Eye (tissue), 1 donor: ENCODE results near the gene RIPOR3.
"Not testable (repeated sequence)": the region's sequence is repeated elsewhere in the genome, so short reads cannot be mapped to it uniquely, and the experiment has no call there.

Source experiments
- DNase-seq: peaks from one replicate; pipeline ENCODE4 v3.0.0-alpha.2; 2015

Gene RIPOR3

GRCh38 chr20:50601511-50602431 is 89.6 kb downstream of the RIPOR3 start:
- no peak for DNase-seq

DNA sequence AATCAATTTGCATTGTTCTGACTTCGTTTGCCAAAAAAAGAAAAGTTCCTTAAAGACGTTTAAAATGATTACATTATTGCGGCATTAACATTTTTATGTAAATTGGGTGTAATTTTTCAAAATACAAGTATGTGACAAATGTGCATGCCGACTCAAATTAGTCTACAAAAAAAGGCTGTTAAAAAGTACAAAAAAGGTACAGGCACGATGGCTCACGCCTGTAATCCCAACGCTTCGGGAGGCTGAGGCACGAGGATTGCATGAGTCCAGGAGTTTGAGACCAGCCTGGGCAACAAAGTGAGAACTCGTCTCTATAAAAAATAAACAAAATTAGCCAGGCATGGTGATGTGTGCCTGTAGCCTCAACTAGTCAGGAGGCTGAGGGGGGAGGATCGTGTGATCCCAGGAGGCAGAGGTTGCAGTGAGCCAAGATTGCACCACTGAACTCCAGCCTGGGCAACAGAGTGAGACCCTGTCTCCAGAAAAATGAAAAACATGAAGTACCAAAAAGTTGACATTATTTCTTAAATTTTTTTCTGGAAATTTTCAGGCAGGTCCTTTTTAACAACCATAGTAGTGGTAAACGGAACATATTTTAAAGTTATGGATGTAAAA is 91.0 kb downstream of the RIPOR3 start:
- peak; percentile 12 for DNase-seq

GRCh38 chr20:50598768-50599167 is 92.6 kb downstream of the RIPOR3 start:
- DNase-seq = not testable (repeated sequence)

DNA sequence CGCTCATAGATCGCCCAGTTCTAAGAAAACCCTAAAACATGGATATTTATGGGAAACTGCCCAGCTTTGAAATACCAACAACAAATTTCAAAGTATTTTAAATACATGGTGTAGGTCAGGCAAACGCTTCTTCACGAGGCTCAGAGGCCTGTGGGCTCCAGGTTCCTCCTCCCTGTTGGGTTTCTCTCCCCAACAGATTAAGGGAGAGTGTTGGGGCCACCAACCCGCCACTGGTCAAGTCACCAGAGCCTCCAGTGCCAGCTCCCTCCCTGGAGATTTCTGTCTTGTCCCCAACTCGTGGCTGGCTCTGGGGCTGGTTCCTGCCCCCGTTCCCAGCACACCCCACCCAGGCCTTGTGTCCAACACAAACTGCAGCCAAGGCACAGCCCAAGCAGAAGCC is 93.3 kb downstream of the RIPOR3 start:
- DNase-seq = no peak

DNA sequence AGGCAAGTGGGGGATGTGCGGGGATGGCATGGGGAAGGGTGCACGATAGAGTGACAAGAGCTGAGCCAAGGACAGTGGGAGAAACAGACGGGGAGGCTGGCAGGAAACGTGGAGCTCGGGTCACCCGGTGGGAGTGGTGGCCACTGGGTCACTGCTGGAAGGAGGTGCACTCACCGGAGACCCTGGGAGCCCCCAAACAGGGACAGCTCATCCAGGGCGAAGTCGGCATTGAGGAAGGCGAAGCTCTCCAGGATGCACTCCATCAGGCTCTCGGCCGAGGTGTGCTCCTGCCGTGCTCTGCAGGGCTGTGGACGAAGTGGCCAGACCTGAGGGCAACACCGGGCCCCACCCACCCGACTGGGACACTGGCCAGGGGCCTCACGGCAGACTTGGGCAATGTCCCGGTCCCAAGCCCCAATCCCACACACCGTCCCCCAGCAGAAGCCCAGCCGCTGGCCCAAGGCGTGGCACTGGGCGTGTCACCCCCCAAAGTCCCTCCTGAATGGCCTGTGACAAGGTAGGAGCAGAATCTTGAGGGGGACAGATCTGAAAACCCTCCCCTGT is 93.9 kb downstream of the RIPOR3 start:
- no peak for DNase-seq

- DNase-seq = no peak
These were observed 94.7 kb downstream of the RIPOR3 start for GRCh38 chr20:50596694-50597021.

DNA sequence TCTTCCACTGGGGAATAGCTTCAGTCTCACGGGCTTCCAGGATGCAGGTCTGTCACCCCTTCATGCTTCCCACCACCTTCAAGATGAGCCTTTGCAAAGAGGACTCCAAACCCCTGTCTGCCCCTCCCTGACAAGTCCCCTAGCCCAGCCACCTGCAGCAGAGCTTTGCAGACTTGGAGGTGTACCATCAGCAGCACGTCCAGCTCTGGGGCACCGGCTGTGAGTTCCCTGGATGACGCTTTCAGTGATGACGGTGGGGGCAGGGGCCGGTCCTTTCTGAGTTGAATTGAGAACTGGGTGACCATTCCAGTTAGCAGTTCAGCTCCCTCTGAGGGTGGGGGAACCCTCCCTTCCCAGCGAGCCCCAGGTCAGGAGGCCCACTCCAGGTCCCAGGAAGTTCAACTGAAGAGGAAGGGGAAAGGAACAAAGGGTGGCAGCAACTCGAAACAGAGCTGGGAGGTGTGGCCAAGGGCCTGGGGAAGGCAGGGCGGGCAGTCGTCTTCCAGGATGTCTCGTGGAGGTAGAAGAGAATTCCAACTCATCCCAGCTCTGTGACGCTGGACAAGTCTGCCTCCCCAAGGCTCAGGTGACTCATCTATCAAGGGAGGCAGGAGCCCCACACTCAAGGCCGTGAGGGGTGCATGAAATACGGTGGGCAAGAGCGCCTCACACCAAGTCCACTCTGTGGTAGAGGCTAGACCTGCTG is 95.2 kb downstream of the RIPOR3 start:
- peak; percentile 15 for DNase-seq

DNA sequence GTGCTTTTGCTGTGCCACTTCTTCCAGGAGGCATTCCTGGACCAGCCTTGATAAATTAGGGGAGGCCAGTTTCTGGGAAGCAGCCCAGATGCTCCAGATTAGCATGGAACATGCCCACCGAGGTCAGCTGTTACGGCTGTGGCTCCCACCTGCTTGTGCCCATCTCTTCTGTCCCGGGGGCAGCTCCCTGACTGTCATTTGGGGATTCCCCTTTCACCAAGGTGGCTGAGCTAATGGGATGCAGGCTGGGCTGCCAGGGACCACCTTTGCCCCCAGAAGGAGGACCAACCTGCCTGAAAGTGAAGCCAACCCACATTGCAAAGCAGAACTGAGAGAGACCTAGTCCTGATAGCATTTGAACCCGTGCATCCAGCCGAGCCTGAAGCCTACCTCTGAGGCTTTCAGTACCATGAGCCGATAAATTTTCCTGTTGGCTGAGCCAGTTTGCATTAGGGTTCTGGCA is 95.9 kb downstream of the RIPOR3 start:
- no peak for DNase-seq

GRCh38 chr20:50594591-50595432 is 96.5 kb downstream of the RIPOR3 start:
- peak; percentile 19 for DNase-seq

- no peak for DNase-seq
These were observed 97.1 kb downstream of the RIPOR3 start for GRCh38 chr20:50594231-50594590.

GRCh38 chr20:50593005-50593335 is 98.4 kb downstream of the RIPOR3 start:
- DNase-seq = no peak

- no peak for DNase-seq
These were observed 98.9 kb downstream of the RIPOR3 start for GRCh38 chr20:50592282-50593004.

DNA sequence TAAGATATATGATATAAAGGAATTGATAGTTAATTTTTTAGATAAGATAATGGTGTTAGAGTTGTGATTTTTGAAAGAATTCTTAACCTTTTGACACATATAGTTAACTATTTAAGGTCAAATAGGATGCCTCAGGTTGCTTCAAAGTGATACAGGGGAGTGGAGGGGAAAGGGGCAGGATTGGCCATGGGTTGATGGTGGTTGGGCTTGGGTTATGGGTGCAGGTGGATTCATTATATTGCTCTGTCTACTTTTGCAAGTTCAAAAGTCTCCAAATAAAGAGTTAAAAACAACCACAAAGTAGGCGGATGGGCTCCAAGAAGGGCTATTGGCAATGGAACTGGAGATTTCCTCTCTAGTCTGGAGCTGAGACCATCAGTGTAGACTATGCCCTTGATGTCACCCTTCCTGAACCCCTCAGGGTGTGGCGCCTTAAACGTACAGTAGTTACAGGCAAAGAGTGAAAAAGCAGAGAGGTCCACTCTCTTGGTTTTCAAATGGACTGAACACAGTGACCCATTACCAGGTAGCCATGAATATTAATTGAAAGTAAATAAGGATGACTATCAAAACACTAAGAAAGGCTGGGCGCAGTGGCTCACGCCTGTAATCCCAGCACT is 100.0 kb downstream of the RIPOR3 start:
- DNase-seq = no peak

GRCh38 chr20:50590348-50590664 is 101.0 kb downstream of the RIPOR3 start:
- DNase-seq = no peak

- DNase-seq = no peak
These were observed 101.6 kb downstream of the RIPOR3 start for GRCh38 chr20:50589548-50590347.

GRCh38 chr20:50588034-50588736 is 103.2 kb downstream of the RIPOR3 start:
- DNase-seq = peak; percentile 70

- no peak for DNase-seq
These were observed 103.9 kb downstream of the RIPOR3 start for GRCh38 chr20:50587291-50587961.

- no peak for DNase-seq
These were observed 104.7 kb downstream of the RIPOR3 start for GRCh38 chr20:50586531-50587232.

DNA sequence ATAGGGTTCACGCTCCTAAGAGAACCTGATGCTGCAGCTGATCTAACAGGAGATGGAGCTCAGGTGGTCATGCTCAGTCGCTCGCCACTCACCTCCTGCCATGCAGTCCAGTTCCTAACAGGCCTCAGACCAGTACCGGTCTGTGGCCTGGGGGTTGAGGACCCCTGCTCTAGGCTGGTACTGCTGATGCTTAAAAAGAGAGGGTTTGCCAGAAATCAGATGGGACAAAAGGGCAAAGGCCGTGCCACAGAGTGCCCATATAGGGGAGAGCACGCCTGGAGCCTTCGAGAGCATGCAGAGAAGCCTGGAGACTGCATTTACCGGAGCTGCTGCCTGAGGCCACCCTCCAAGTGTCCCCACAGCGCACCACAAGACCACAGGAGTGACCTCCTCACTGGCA is 105.7 kb downstream of the RIPOR3 start:
- DNase-seq = no peak
